Effector CD8-positive, alpha-beta T cell (primary cell): ENCODE data around the gene ARHGEF16.

ENCODE experiments used
- DNase-seq: peaks from one replicate; lab custom pipeline; 2025; lab: John Stamatoyannopoulos, UW

The ARHGEF16 gene

GRCh38 chr1:3482378-3482849, 27.9 kb downstream of the ARHGEF16 start:
- no peak for DNase-seq

GRCh38 chr1:3483380-3483779, 28.9 kb downstream of the ARHGEF16 start:
- no peak for DNase-seq

GRCh38 chr1:3483801-3484444, 29.5 kb downstream of the ARHGEF16 start:
- peak; percentile 29 for DNase-seq

GRCh38 chr1:3485016-3485415, 30.6 kb downstream of the ARHGEF16 start:
- DNase-seq = no peak

- no peak for DNase-seq
Measured at GRCh38 chr1:3488432-3488831, 34.0 kb downstream of the ARHGEF16 start.

GRCh38 chr1:3490046-3490745, 35.7 kb downstream of the ARHGEF16 start:
- no peak for DNase-seq

GRCh38 chr1:3491291-3492246, 37.1 kb downstream of the ARHGEF16 start:
- DNase-seq = peak; percentile 80

- no peak for DNase-seq
Measured at GRCh38 chr1:3492545-3493246, 38.2 kb downstream of the ARHGEF16 start.

- DNase-seq = no peak
Measured at GRCh38 chr1:3494321-3495308, 40.1 kb downstream of the ARHGEF16 start.

GRCh38 chr1:3495776-3496745, 41.6 kb downstream of the ARHGEF16 start:
- DNase-seq = no peak

GRCh38 chr1:3496916-3497315, 42.5 kb downstream of the ARHGEF16 start:
- DNase-seq = no peak

GRCh38 chr1:3497521-3497920, 43.1 kb downstream of the ARHGEF16 start:
- no peak for DNase-seq

- DNase-seq = no peak
Measured at GRCh38 chr1:3498246-3498930, 43.9 kb downstream of the ARHGEF16 start.

- no peak for DNase-seq
Measured at GRCh38 chr1:3498986-3499385, 44.5 kb downstream of the ARHGEF16 start.

GRCh38 chr1:3499611-3500010, 45.1 kb downstream of the ARHGEF16 start:
- no peak for DNase-seq

GRCh38 chr1:3500265-3500835, 45.9 kb downstream of the ARHGEF16 start:
- DNase-seq = no peak

GRCh38 chr1:3501437-3501836, 47.0 kb downstream of the ARHGEF16 start:
- DNase-seq = no peak
